ENCODE results near the gene RAB11FIP5.

DNA sequence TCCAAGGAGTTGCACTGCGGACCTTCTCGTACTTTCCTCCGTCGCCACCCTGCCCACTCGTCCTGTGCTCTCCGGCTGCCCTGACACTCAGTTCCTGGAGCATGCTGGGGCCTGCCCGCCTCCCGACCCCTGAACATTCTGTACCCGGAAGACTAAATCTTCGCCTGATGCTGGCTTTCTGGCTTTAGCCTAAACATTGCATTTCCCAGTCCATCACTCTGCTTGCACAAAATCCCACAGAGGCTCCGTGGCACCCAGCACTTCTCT lies 40.7 kb downstream of the RAB11FIP5 start:
- TF ChIP-seq, protein P1, sequence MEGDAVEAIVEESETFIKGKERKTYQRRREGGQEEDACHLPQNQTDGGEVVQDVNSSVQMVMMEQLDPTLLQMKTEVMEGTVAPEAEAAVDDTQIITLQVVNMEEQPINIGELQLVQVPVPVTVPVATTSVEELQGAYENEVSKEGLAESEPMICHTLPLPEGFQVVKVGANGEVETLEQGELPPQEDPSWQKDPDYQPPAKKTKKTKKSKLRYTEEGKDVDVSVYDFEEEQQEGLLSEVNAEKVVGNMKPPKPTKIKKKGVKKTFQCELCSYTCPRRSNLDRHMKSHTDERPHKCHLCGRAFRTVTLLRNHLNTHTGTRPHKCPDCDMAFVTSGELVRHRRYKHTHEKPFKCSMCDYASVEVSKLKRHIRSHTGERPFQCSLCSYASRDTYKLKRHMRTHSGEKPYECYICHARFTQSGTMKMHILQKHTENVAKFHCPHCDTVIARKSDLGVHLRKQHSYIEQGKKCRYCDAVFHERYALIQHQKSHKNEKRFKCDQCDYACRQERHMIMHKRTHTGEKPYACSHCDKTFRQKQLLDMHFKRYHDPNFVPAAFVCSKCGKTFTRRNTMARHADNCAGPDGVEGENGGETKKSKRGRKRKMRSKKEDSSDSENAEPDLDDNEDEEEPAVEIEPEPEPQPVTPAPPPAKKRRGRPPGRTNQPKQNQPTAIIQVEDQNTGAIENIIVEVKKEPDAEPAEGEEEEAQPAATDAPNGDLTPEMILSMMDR (conservative IDR thresholded peaks at IDR 0.05; ENCODE audit: low read depth, low read length), result no peak
- TF ChIP-seq POLR2A (IDR thresholded peaks at IDR 0.05; ENCODE audit: low read depth, low read length) (no peak), SMC3 (IDR thresholded peaks at IDR 0.05; ENCODE audit: low read depth, low read length) (no peak), MAFK (IDR thresholded peaks at IDR 0.05; ENCODE audit: low read depth, low read length) (no peak), RAD21 (IDR thresholded peaks at IDR 0.05; ENCODE audit: low read length) (no peak)
- TF ChIP-seq, protein P2, sequence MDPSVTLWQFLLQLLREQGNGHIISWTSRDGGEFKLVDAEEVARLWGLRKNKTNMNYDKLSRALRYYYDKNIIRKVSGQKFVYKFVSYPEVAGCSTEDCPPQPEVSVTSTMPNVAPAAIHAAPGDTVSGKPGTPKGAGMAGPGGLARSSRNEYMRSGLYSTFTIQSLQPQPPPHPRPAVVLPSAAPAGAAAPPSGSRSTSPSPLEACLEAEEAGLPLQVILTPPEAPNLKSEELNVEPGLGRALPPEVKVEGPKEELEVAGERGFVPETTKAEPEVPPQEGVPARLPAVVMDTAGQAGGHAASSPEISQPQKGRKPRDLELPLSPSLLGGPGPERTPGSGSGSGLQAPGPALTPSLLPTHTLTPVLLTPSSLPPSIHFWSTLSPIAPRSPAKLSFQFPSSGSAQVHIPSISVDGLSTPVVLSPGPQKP (IDR thresholded peaks at IDR 0.05; ENCODE audit: borderline replicate concordance, low read depth, low read length), result no peak
